Right renal pelvis (tissue), 4 donors: ENCODE results near the gene ACY1. TPM values are rescaled to one million over a fixed set of nuclear protein-coding genes. Genes with fewer than 3 reads are reported as not detected.

Source experiments
- DNase-seq, 4 donors: peaks; one replicate each; pipeline ENCODE4 v3.0.0-alpha.2; 2013; ENCODE audit warnings: low read depth in 4 of 4, low spot score in 3 of 4, missing footprints in 1 of 4
- polyA plus RNA-seq, 4 donors: library from polyadenylated mRNA; unstranded; fragments of 120-200 nt; gene quantifications; one replicate each; pipeline ENCODE4 v1.2.1, GENCODE V29; 2013; ENCODE audit not compliant: insufficient read length in 4 of 4

The ACY1 gene
- polyA plus RNA-seq, 4 donors = 102 to 142 (median 115) TPM

DNA sequence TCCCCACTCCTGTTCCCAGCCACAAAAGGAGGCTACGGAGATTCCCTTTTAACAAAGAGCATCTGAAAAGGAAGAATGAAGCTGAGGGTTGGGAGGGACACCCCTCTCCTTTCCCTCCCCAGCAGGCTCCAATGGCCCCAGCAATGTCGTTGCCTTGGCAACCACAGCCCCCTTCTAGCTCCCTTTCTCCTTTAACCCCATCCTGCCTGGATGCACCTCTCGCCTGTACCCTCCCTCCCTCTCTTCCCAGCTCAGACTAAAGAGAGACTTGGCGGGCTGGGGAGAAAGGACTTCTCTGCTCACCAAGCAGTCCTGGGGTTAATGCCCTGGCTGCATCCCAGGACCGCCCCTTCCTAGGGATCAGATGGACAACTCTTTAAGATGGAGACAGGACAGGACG, 19.4 kb downstream of the ACY1 start:
- DNase-seq = no peak

DNA sequence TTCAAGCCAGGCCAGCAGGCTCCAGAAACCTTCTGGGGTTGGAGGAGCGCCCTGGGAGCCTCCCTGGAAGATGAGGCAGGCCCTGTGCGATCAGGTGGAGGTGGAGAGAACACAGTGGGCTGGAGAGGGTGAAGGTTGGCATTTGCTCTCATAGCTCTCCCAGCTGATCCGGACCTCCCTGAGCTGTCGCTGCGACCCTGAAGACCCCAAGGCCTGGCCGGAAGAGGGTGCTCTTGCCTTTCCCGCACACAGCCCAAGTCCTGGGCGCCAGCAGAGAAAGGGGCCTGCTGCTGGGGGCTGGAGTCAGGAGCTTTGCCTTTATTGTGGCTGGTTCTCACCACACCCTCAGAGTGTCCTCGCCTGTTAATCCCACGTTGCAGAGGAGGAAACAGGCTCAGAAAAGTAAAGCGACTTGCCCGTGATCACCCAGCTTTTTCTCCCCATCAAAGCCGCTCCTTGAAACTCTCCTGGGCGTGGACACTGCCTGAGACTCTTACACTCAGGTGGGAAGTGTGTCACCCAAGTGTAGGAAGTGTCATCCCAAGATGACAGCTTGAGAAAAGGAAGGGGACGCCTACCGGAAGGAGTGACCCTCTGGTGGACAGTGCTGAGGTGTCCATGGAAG, 20.9 kb downstream of the ACY1 start:
- peak in 3 of 4 donors; percentile 42 to 54 (median 43) for DNase-seq

DNA sequence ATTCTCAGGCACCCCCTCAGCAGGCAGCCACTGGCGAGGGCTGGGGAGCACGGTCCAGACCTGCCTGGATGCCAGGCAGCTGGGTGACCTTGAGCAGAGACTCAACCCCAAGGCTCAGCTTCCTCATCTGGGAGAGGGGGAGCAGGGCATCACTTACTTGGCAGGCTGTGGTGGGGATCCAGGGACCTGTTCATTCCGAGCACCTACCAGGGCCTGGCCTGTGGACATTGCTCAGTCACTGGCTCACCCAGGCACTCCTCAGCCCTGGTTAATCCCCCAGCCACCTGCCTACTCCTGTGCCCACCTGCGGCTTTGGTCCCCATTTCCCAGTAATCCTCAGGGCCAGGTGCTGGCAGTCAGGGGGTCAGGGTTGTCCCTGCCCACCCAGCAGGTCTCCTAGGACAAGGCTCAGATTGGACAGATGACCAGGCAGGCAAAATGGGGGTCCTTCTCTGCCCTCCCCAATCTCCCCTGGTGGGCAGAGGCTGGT, 21.6 kb downstream of the ACY1 start:
- DNase-seq = no peak

DNA sequence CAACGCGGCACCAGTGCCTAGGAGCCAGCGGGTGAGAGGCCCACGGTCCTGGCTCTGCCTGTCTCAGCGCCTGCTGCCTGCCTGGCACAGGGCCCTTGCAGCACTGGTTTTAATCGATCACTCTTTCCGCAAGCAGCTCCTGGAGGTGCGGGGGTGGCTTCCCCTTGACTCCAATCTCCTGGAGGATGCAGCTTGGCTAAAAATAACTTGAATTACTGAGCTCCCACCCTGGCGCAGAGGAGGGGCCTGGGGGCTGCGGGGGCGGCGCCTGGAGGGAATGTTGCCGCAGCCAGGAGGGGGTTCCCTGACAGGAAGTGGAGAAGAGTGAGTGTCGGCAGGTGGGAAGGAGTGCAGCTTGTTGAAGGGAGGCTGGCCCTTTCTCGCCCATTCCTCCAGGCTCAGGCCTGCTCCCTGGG, 22.2 kb downstream of the ACY1 start:
- peak in 3 of 4 donors; percentile 39 to 66 (median 61) for DNase-seq

DNA sequence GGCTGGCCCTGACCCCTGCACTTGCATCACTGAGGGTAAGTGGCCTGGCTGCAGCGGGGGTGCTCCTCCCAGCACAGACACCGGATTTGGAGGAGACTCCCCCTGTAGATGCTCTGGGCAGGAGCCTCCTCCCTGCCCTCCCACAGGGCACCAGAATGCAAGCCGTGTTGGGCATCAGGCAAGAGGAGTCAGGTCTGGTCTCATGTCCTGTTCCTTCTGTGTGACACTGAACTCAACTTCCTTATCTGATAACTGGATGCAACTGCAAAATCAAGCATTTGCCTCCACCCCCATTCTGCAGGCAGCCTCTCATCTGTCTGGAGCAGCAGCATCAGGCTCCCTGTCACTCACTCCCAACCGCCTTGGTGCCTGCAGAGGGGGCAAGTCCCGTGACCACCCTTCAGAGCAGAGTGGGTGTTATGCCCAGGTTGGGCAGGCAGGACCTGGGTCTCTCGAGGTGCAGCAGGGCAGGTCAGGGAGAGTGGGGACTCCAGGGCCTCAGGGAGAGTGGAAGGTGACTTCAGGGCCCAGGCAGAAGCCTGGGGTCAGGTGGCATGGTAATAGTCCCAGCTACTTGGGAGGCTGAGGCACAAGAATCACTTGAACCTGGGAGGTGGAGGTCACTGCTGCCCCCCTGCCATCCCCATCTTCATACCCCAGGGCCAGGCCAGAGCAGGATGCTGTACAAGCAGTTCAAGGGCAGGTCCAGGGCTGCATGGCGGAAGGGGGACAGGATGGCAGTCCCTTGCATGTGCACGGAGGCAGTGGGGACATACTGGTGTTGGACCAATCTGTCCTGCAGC, 22.9 kb downstream of the ACY1 start:
- DNase-seq = no peak

DNA sequence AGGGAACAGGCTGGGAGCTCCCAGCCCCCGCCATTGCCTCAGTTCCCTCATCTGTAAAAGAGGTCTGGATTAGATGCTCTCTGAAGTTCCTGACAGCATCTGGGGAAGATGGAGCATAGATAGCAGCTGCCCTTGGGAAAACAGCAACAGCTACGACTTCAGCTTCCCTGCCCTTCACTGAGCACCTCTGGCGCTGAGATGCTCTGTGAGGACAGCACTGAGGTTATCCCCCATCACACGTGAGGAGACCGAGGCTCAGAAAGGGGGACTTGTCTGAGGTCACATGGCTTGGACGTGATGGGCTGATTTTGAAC, 23.4 kb downstream of the ACY1 start:
- no peak for DNase-seq

DNA sequence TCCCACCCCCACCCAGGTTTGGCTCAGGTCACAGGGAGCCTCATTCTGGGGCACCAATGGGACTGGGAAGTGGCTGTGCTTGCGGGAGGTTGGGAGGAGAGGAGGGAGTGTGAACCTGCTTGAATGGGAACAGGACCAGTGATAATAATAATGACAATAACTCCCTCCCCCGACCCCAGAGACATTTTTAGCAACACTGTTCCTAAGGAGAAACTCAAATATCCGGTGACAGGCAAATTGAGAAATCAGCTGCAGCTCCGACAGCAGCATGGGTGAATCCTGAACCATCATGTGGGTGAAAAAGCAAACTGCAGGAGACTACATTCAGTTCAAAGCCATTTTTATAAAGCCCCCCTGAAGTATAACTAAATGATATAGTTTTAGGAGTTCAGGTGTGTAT, 24.0 kb downstream of the ACY1 start:
- DNase-seq = no peak

DNA sequence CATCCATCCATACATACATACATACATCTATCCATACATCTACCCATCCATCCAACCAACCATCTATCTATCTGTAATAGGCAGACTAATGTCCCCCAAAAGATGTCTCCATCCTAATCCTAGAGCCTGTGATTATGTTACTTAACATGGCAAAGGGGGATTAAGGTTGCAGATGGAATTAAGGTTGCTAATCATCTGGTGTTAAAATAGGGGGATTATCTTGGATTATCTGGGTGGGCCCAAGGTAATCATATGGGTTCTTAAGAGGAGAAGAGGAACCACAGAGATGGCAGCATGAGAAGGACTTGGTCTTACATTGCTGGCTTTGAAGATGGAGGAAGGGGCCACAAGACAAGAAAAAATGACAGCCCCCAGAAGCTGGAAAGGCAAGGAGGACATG, 27.1 kb downstream of the ACY1 start:
- DNase-seq = no peak

DNA sequence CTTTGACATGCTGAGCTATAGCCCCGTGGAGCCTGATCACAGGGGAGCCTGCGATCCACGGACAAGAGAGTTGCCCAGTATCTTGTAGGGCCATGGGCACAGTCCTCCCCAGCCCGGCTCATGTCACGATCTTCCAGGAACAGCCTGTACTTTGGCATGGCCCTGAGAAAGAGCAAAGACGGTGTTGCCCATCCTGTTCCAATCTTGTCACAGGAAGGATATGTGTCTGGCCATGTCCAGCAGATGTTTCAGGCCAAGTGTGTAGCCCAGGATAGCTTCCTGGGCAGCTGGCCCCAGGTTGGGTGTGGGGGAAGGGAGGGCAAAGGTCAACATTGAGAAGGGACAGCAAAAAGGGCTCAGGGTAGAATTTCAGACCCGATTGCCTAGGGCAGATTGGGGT, 29.4 kb downstream of the ACY1 start:
- DNase-seq = no peak

DNA sequence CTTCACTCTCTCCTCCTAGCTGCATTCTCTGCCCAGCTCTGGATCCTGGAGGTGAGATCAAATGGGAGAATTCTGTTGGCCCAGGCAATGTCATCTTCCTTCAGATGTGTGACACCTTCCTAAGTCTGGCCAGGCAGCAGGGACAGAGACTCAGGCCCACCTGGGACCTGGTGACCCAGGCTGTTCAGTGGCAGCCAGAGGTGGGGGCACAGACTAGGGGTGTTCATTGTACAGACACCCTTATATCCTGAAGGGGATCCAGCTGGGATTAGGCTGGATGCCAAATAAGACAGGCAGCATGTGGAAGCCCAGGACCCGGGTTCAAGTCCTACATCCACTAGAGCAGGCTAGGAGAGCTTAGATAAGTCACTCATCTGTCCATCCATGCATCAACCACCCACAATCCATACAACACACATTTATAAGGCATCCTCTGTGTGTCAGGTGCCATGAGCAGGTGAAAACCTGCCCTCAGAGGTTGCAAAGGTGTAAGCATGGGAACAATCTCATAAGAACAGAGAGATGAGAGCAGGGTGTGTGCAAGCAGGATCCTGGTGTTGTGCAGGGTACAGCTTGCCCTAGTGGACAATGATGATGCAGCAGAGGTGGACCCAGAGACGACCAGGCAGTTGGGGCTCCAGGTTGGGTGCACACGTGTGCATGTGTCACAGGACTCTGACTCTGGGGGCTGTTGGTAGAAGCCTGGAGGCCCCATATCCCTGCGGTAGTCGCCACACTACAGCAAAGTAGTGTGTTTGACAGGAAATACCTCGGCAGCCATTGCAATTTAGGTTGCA, 30.7 kb downstream of the ACY1 start:
- no peak for DNase-seq

DNA sequence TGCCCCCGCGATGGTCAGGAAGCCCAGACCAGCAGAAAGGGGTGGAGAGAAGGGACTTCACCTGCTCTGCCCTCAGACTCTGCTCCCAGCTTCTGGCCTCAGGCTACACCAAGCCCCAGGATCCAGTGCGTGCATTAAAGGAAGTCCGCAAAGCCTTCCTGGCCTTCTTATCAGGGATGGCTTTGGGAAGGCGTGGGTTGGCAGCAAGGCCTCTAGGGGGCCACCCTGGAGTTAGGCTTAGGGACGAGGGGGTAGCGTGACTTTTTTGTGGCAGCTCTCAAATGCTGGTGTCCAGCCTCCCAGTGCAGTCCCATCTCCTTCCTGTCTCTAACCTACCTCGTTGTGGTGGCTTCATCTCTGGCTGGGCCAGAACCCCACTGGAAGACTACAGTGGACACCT, 31.3 kb downstream of the ACY1 start:
- no peak for DNase-seq

DNA sequence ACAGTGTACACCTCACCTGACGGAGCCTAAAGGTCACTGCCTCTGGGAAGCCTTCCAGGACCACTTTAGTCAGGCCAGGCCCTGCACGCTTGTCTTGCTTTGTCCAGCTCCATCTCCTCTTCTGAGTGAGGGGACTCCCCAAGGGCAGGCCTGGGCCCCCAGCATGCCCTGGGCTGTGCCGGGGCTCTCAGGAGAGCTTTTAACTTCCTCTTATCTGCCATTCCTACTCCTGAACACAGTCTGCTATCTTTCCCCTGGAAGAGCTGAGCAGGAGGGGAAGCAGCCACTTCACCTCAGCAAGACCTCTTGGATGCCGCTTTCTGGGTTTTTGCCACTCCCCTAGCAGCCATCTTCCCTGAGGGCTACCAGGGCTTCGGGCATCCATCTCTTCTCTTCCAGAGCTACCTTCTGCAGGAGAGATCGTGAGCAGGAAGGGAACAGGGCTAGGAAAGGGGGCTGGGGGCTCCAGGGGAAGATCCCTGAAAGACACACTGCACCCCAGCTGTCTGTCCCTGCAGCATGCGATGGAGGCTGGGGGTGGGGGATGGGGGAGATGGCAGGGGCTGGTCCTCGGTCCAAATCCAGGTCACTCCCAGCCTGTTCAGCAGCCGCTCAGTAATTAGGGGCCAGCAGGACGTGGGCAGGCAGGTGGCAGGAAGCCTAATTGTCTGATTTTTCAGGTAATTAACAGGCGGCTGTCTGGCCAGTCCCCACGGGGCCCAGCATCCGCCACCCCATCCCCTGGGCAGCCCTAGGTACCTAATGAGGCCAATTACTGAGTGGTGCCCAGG, 32.3 kb downstream of the ACY1 start:
- no peak for DNase-seq

DNA sequence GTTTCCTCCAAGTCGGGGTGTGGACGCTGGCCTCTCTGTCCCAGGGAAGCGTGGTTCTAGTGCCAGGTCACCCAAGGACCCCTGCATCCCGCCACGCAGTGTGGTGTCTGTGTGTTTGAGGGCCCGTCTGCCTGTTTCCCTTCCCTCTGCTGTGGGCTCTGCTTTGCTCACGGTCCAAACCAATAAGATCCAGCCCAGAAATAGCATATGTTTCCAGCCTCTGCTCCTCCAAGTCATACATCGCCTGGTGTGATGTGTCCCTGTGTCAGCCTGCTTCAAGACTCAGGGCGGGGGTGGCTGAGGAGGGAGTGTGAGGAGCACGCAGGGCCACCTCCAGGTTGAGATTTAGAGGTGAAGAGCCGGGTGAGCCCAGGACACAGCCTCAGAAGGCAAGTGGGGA, 34.3 kb downstream of the ACY1 start:
- no peak for DNase-seq

DNA sequence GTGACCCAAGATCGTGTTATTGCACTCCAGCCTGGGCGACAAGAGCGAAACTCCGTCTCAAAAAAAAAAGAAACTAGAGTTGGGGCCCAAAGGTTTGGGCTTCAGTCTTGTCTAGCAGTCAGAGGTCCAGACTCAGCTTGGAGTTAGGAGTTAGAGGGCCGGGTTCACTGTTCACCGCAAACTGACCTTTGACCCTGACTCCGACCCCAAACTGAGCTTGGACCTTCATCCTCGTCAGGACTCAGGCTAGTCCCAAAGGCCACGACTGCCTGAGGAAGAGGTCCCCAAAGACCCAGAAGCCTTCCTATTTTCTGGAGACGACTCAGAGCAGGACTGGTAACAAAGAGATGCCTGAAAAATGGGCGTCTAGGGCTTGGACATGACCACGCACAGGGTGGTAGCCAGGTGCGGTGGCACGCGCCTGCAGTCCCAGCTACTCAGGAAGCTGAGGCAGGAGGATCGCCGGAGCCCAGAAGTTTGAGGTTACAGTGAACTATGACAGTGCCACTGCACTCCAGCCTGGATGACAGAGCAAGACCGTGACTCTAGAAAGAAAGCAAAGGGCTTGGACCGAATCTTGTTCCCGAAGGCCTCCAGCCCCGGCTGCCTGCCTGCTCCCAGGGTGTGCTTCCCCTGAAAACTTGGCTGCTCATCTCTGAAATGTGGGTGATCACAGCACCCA, 35.1 kb downstream of the ACY1 start:
- DNase-seq = no peak

DNA sequence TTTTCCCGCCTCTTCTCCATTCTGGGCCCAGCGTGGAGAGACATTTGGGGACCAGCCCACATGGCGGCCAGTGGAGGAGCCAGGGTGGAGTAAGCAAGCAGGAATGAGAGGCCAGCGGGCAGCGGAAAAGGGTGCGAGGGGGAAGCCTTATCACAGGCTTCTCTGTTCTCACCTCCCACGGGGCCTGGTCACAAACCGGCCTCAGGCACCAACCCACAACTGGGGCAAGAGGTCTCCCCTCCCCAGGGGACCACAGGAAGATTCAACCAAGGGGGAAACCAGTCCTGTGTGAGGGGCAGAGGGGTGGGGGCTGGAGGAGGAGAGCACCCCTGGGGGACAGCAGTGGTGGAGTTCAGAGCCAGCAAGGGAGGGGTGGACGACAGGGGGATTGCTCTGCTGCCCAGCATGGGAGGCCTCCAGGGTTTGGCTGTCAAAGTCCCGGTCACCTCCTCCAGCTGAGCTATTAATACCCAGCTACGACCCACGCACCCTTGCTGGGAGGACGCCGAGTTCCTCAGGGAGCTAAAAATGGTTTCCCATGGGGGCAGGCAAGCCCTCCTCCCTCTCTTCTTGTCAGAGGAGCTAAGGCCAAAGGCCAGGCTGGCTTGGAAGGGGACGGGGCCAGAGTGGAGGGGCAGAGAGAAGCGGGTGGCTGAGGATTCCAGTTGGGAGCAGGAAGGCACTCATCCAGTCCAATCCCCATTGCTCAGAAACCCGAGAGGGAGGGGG, 36.2 kb downstream of the ACY1 start:
- DNase-seq = no peak

DNA sequence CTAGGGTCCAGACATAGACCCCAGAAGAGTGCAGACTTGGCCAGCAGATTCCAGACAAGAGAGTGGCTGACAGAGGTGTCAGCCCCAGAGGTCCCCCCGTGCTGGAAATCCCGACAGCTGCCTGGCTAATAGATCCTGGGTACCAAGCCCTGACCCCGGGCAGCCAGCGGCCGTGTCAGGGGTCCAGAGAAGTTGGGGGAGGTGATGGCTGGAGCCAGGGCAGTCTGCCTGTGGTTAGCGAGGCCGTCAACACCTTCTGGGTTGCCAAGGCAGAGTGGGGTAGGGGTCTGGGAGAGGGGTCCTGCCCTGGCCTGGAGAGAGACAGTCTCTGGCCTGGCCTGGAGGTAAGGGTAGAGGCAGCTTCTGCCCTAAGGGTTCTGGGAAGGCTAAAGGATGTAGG, 37.5 kb downstream of the ACY1 start:
- DNase-seq = no peak

DNA sequence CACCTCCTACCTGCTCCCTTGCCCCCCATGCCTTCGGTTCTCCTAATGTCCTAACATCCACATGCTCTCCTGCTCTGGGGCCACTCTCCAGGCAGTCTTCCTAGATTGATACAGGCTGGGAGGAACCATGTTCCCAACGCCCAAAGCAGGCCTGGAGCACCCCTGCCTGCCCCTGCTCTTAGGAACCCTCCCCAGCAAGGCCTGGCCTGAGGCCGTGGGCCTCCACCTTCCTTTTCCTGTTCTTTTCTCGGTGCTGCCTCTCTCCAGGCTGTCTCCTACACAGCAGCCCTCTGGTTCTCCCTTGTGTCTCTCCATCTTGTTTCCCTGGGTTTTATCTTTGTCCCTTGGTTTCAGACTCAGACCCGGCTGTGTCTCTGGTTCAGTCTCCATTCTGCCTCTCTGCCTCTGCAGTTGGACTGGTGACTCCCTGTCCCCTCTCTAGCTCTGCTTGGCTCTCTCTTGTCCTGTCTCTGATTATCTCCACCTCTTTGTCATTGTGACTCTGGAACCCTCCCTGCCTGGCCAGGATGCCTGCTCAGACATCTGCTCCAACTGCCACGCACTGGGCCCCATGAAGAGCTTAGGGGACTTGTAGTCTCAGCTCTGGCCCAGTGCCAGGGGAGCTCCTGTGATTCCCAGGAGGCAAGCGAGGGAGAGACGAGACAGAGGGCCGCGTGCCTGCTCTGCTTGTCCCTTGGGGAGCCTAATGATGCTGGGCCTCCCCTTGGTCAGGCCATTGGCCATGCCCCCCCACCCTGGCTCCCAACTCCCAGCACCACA, 38.3 kb downstream of the ACY1 start:
- no peak for DNase-seq

DNA sequence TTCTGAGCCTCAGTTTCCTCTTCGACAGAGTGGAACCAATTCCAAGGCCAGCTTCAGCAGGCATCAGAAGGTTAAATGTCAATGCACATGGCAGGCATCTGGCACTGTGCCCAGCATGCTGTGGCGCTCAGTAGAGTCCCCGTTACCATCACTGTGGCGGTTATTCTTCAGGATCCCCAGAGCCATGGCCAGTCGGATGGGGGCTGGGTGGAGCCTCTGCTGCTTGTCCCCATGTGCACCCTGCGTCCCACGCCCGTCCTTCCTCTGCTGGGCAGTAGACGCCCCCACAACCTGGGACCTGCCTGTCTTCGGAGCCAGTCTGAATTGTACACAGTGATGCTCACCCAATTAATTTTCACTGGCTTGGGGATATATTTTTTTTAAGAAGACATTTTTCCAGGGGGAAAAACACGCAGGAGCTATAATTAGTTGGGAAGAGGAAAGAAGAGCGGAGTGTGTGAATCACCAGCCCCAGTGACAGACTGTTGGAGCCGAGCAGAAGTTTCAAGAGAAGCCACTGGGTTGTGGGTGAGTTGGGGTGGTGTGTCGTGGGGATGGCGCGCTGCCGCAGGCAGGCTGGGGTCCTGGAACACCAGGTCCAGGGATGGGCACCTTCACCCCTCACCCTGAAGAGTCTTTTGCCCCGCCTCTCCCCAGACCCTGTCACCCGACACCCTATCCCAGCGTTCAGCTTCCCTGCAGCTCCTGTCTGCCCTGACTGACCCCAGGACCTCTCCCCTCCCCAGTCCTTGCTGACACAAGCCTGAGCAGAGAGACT, 39.2 kb downstream of the ACY1 start:
- no peak for DNase-seq
